ENCODE data around the gene GUCA2B.

The GUCA2B gene

DNA sequence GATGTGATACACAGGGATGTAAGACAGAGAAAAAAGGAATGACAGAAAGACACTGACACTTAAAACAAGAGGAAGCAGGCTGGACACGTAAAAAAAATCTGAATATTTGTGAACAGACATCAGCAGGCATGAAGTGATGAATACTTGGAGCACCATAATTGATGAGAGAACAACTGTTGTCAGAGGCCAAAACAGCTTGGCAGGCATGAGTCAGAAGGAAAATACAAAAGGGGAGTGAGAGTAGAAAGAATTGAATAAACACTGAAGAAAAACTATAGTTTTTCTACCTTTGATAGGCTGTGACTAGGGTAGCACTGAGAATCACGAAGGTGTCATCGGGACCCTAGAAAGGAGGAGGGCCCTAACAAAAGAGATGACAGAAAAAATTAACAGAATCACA lies 32.9 kb downstream of the GUCA2B start:
- no peak for DNase-seq (ENCODE audit: low read depth)

- no peak for DNase-seq (ENCODE audit: low read depth)
Measured at GRCh38 chr1:42189931-42190853, 37.0 kb downstream of the GUCA2B start.

DNA sequence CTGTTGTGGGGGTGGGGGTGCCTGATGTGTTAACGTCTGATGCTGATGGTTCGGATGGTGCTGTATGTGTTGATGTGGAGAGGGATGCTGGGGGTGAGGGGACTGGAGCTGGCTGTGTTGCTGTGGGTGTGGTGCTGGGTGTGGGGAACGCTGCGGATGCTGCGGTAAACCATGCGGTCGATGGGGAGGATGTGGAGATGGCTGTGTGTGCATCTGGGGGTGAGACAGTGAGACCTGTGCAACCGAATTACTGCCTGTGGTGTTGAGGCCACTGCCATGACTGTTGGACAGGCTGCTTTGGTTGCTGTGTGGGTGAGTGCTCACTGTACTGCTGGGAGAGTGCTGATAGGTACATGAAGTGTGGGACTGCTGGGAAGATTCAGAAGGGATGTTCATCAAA lies 38.1 kb downstream of the GUCA2B start:
- DNase-seq (ENCODE audit: low read depth): no peak

DNA sequence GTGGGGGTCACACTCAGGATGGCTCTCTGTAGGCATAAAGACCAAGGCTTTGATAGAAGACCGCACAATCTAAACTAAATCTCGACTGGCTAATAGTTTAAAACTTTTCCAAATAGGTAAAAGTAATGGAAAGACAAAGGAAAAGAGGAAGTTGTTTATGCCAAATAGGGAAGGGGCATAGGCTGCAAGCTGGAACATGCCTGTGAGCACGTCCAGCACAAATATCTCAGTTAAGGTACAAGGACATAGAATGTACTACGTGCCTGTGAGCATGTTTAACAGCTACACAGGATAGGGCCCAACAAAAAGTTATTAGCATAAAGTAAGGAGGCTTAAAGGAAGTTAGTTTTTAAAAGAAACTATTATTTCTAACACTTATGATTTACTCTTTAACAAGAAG lies 38.9 kb downstream of the GUCA2B start:
- DNase-seq (ENCODE audit: low read depth): no peak

DNA sequence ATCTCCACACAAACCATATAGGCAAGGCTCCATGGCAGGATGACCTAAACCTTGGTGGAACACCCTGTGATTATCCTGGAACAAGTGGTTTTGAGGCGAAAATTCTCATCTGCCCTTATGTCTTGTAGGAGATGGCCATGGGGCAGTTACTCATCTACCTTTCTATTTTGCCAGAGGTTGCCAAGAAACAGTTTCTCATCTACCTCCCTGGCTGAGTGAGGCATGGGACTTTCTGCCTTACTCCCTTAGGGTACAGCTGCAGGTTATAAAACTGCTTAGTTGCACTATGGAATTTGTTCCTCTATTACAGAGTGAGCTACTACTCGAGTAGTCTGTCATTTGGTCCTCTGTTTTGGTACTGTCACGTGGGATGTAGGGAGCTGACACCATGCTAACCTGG lies 42.6 kb downstream of the GUCA2B start:
- DNase-seq (ENCODE audit: low read depth): no peak

DNA sequence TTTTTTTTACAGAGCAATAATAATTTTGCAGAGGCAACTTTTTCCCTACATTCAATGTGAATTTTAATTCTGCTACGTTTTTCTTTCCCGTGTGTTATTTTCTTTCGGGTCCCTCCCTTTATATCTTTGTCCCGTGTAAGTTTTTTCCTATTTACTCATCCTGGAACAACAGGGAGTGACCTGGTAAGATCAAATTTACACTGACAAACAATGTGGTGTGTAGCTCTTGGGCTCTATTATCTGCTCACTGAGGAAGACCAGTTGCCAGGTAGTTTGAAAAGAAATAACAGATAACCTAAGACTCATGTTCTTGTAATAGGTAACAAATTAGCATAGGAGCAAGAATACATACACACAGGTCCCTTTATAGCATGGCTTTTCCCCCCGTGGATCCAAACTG lies 45.0 kb downstream of the GUCA2B start:
- no peak for DNase-seq (ENCODE audit: low read depth)

DNA sequence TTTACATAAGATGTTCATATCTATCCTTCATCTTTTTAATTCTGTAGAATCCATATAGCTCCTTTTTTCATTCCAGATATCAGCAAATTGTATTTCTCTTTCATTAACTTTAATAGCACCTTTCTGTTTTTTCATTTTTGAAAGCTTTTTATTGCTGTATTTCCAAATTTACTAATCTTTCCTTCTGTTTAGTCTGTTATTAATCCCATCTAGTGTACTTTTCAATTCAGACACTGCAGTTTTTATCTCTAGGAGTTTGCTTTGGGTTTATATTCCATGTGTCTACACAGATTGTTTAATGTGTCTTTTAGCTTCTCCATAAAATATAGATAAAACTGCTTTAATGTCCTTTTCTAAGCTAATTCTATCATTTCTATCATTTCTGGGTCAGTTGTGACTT lies 48.8 kb downstream of the GUCA2B start:
- DNase-seq (ENCODE audit: low read depth): no peak

All from activated T-helper 1 cell treated with Interleukin-2 at 50 U/mL for 16 hours (primary cell).